Loucy (cell line): Measurements from ENCODE around the gene SIK2.

ENCODE experiments used
- H2AFZ ChIP-seq: fragments of 200-600 bp; sonication (generic); 2 replicates; pipeline ENCODE4 v1.6.0; 2016; ENCODE audit warnings: antibody characterized with exemption, mild to moderate bottlenecking, low read length, moderate library complexity
- H3F3A ChIP-seq: fragments of 200-600 bp; 2 replicates; pipeline ENCODE4 v1.6.0; 2016; ENCODE audit warnings: antibody characterized with exemption, low read depth, mild to moderate bottlenecking
- H3K27me3 ChIP-seq: fragments of 200-600 bp; sonication (generic); 2 replicates; pipeline ENCODE4 v1.6.1; 2014; ENCODE audit warnings: low read length, mild to moderate bottlenecking; ENCODE audit not compliant: insufficient read depth, poor library complexity, severe bottlenecking
- H3K36me3 ChIP-seq: fragments of 200-600 bp; sonication (generic); 2 replicates; pipeline ENCODE4 v1.6.1; 2016; ENCODE audit warnings: low read length; ENCODE audit not compliant: insufficient read depth
- H3K4me1 ChIP-seq: fragments of 200-600 bp; sonication (generic); 2 replicates; pipeline ENCODE4 v1.5.1; 2014; ENCODE audit warnings: low read length, mild to moderate bottlenecking; ENCODE audit not compliant: insufficient read depth, poor library complexity, severe bottlenecking
- H3K4me2 ChIP-seq: fragments of 200-600 bp; sonication (generic); 2 replicates; pipeline ENCODE4 v1.6.0; 2014; ENCODE audit warnings: antibody characterized with exemption, low read length, low read depth, mild to moderate bottlenecking; ENCODE audit not compliant: poor library complexity, severe bottlenecking
- H3K4me3 ChIP-seq: fragments of 200-600 bp; sonication (generic); 2 replicates; pipeline ENCODE4 v1.5.1; 2014; ENCODE audit warnings: low read length, mild to moderate bottlenecking, mixed read lengths; ENCODE audit not compliant: poor library complexity, severe bottlenecking
- H3K79me2 ChIP-seq: fragments of 200-600 bp; sonication (generic); 2 replicates; pipeline ENCODE4 v1.6.1; 2014; ENCODE audit warnings: low read length; ENCODE audit not compliant: insufficient read depth
- H3K9ac ChIP-seq: fragments of 200-600 bp; sonication (generic); 2 replicates; pipeline ENCODE4 v1.6.0; 2014; ENCODE audit warnings: mild to moderate bottlenecking, low read depth, low read length, moderate library complexity; ENCODE audit not compliant: poor library complexity, severe bottlenecking
- H3K9me2 ChIP-seq: fragments of 200-600 bp; sonication (generic); replicated peaks from 2 replicates; pipeline ENCODE4 v1.6.1; 2016; ENCODE audit warnings: low read depth, low read length, mixed read lengths
- H3K9me3 ChIP-seq: fragments of 200-600 bp; sonication (generic); 2 replicates; pipeline ENCODE4 v1.6.1; 2014; ENCODE audit warnings: mild to moderate bottlenecking, antibody characterized with exemption, low read length, low read depth; ENCODE audit not compliant: insufficient read depth
- H4K20me1 ChIP-seq: fragments of 200-600 bp; sonication (generic); 2 replicates; pipeline ENCODE4 v1.6.0; 2014; ENCODE audit warnings: antibody characterized with exemption, low read length, mild to moderate bottlenecking; ENCODE audit not compliant: insufficient read depth, poor library complexity, severe bottlenecking
- EZH2phosphoT487 ChIP-seq: fragments of 200-600 bp; IDR thresholded peaks from 2 replicates; pipeline ENCODE4 v1.6.1; 2018; ENCODE audit warnings: antibody characterized with exemption, mild to moderate bottlenecking, moderate library complexity, borderline replicate concordance
- TF ChIP-seq, protein P1 (sequence below): fragments of 200-600 bp; sonication (generic); conservative IDR thresholded peaks from 2 replicates; pipeline ENCODE4 v1.5.1; 2014; ENCODE audit warnings: mild to moderate bottlenecking, antibody characterized with exemption, low read length

The SIK2 gene

DNA sequence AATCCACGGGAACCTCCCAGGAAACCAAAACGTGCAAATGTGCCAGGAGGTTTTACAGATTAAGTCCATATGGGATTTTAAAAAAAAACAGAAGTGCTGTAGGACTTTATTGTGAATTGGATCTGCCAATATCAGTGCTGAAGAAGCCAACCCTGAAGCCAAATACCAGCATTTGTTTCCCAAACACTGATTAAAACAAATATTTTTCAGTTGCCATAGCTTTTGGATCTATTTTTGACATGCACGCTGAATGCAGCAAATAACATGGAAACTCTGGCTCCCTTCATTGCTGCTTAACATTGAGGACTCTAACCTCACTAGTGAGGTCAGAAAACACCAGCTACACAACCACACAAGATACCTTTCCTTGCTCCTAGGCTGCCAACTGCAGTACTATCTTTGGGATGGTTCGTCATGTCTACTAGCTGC lies 28.4 kb upstream of the SIK2 start:
- Histone ChIP-seq H3K4me3 (no peak overlapping the region), H3F3A (0 out of 2 replicates have a peak, but pooled peaks cover 4% of the 10 kb centered on the region), H4K20me1 (no peaks in the 10 kb centered on the region), H3K9me2 (no peaks in the 10 kb centered on the region), H3K79me2 (no peaks in the 10 kb centered on the region), H3K27me3 (no peaks in the 10 kb centered on the region), H3K9ac (peak overlapping the region; percentile 26), H3K9me3 (no peaks in the 10 kb centered on the region), H3K4me1 (peaks cover 58% of the 10 kb centered on the region), H3K36me3 (no peaks in the 10 kb centered on the region), H3K4me2 (peak overlapping the region; percentile 33), H2AFZ (peak overlapping the region; percentile 84)
- TF ChIP-seq, protein P1, sequence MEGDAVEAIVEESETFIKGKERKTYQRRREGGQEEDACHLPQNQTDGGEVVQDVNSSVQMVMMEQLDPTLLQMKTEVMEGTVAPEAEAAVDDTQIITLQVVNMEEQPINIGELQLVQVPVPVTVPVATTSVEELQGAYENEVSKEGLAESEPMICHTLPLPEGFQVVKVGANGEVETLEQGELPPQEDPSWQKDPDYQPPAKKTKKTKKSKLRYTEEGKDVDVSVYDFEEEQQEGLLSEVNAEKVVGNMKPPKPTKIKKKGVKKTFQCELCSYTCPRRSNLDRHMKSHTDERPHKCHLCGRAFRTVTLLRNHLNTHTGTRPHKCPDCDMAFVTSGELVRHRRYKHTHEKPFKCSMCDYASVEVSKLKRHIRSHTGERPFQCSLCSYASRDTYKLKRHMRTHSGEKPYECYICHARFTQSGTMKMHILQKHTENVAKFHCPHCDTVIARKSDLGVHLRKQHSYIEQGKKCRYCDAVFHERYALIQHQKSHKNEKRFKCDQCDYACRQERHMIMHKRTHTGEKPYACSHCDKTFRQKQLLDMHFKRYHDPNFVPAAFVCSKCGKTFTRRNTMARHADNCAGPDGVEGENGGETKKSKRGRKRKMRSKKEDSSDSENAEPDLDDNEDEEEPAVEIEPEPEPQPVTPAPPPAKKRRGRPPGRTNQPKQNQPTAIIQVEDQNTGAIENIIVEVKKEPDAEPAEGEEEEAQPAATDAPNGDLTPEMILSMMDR: no peak
- no peak for TF ChIP-seq EZH2phosphoT487

DNA sequence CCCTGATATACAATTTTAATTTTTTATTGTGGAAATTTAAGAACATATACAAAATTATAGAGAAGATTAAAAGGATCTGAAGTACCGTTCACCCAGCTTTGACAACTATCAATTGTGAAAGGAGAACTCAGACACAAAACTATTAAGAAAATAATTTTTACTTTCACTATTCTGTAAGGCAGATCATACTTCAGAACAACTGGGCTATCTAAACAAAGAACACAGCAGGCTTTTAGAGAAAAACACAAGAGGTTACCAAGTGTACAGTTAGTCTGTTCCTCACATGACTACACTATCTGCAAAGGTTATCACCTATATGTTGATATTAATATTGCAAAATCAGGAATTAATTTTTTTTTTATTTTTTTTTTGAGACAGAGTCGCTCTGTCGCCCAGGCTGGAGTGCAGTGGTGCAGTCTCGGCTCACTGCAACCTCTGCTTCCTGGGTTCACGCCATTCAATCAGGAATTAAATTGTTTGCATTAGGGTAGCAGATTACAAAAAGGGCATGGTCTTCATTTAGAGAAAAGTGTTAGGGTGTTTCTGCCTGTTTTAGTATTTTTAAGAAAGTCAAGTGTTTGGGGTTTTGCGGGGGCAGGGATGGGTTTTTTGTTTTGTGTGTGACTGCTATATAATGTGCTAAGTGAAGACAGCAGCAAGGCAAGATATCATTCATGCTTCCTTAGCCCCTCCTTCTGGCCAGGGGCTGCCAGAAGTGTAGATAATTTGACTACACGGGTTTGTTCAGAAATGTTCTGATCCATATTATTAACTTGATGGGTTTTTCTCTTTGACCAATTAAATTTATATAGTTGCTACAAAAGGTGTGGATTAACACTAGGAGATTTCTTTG lies 27.6 kb upstream of the SIK2 start:
- Histone ChIP-seq H3K27me3 (no peaks in the 10 kb centered on the region), H3K9ac (peak overlapping the region; percentile 26), H3K9me2 (no peaks in the 10 kb centered on the region), H3K79me2 (no peaks in the 10 kb centered on the region), H2AFZ (peak overlapping the region; percentile 84), H3K4me1 (peaks cover 59% of the 10 kb centered on the region), H3F3A (0 out of 2 replicates have a peak, but pooled peaks cover 4% of the 10 kb centered on the region), H3K4me3 (no peak overlapping the region), H3K9me3 (no peaks in the 10 kb centered on the region), H3K36me3 (no peaks in the 10 kb centered on the region), H3K4me2 (peak overlapping the region; percentile 33), H4K20me1 (no peaks in the 10 kb centered on the region)
- TF ChIP-seq EZH2phosphoT487: no peak
- TF ChIP-seq, protein P1: peak; percentile 50

DNA sequence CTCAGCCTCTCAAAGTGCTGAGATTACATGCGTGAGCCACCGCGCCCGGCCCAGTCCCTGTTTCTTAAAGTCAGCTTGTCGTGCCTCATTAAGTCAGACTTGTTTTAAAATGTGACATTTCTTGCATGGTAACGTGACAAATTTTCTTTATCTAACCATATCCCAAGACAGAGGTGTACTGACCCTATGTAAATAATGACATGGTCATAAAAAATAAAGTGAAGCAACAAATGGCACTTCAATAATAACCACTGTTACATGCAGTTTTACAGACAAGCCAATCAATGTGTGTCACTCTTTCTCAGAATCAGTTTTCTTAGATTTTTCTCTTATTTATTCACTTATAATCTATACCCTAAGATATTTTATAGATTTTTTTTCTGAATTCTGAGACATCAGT lies 26.5 kb upstream of the SIK2 start:
- Histone ChIP-seq H3K27me3 (no peaks in the 10 kb centered on the region), H3K4me2 (no peak overlapping the region)
- TF ChIP-seq, protein P1: no peak
- TF ChIP-seq EZH2phosphoT487: no peak

More for the DNA sequence above, 26.5 kb upstream of the SIK2 start:
- H3K79me2 ChIP-seq: no peaks in the 10 kb centered on the region
- H3F3A ChIP-seq: 0 out of 2 replicates have a peak, but pooled peaks cover 4% of the 10 kb centered on the region
- no peak overlapping the region for H3K9ac ChIP-seq
- H3K4me1 ChIP-seq: peaks cover 53% of the 10 kb centered on the region
- no peaks in the 10 kb centered on the region for H3K36me3 ChIP-seq
- no peaks in the 10 kb centered on the region for H4K20me1 ChIP-seq
- no peak overlapping the region for H2AFZ ChIP-seq
- H3K4me3 ChIP-seq: no peak overlapping the region
- H3K9me2 ChIP-seq: no peaks in the 10 kb centered on the region
- H3K9me3 ChIP-seq: no peaks in the 10 kb centered on the region
